Keratinocyte (primary cell): ENCODE measurements around the gene GPS1. TPM values are rescaled to one million over a fixed set of nuclear protein-coding genes. Genes with fewer than 3 reads are reported as not detected.

ENCODE experiments used
- DNase-seq: peaks from one replicate; pipeline ENCODE4 v3.0.0-alpha.2; 2011; ENCODE audit warnings: low read depth, missing footprints, low spot score
- FAIRE-seq: peaks from 2 replicates; lab custom pipeline; 2011; peaks lifted over from hg19 to GRCh38; lab: Jason Lieb, UNC
- H2AFZ ChIP-seq: 2 replicates; pipeline ENCODE4 v1.6.0; 2012; ENCODE audit warnings: low read length, control low read depth, inconsistent platforms; ENCODE audit not compliant: control insufficient read depth
- H3K27ac ChIP-seq: 2 replicates; pipeline ENCODE4 v1.5.1; 2011; ENCODE audit warnings: low read length; ENCODE audit not compliant: control insufficient read depth, insufficient read depth
- H3K27me3 ChIP-seq: 3 replicates; pipeline ENCODE4 v1.6.0; 2011; ENCODE audit warnings: low read length; ENCODE audit not compliant: control insufficient read depth, insufficient read depth; ENCODE audit errors: extremely low read depth
- H3K36me3 ChIP-seq, 2 experiments: 2 replicates in 1 of 2; 3 replicates in 1 of 2; pipeline ENCODE4 v1.5.1; 2011; ENCODE audit warnings: low read length in 2 of 2, mild to moderate bottlenecking in 1 of 2; ENCODE audit not compliant: control insufficient read depth in 2 of 2, insufficient read depth in 2 of 2; ENCODE audit errors: extremely low read depth in 1 of 2
- H3K4me1 ChIP-seq: 3 replicates; pipeline ENCODE4 v1.5.1; 2011; ENCODE audit warnings: low read length; ENCODE audit not compliant: control insufficient read depth, insufficient read depth; ENCODE audit errors: extremely low read depth
- H3K4me2 ChIP-seq: 3 replicates; pipeline ENCODE4 v1.6.0; 2011; ENCODE audit warnings: low read depth, low read length; ENCODE audit not compliant: control insufficient read depth, insufficient read depth; ENCODE audit errors: extremely low read depth
- H3K4me3 ChIP-seq, 3 experiments: fragments of 200-600 bp in 1 of 3; sonication (generic) in 1 of 3; 2 replicates in 2 of 3; 3 replicates in 1 of 3; pipeline ENCODE4 v1.5.1; 2011 to 2016; ENCODE audit warnings: low read length in 3 of 3, mild to moderate bottlenecking in 3 of 3, control low read depth in 2 of 3, inconsistent platforms in 1 of 3, low read depth in 1 of 3, mixed read lengths in 1 of 3, mixed run types in 1 of 3, moderate library complexity in 1 of 3; ENCODE audit not compliant: control insufficient read depth in 2 of 3, insufficient read depth in 2 of 3; ENCODE audit errors: extremely low read depth in 1 of 3
- H3K79me2 ChIP-seq: 2 replicates; pipeline ENCODE4 v1.6.0; 2012; ENCODE audit warnings: low read length; ENCODE audit not compliant: control insufficient read depth, insufficient read depth
- H3K9ac ChIP-seq: 3 replicates; pipeline ENCODE4 v1.6.0; 2011; ENCODE audit warnings: low read length; ENCODE audit not compliant: control insufficient read depth, insufficient read depth; ENCODE audit errors: extremely low read depth
- H3K9me1 ChIP-seq: 3 replicates; pipeline ENCODE4 v1.6.0; 2011; ENCODE audit warnings: low read length; ENCODE audit not compliant: control insufficient read depth, insufficient read depth; ENCODE audit errors: extremely low read depth
- H3K9me3 ChIP-seq: 2 replicates; pipeline ENCODE4 v1.5.1; 2012; ENCODE audit warnings: low read depth, low read length; ENCODE audit not compliant: control insufficient read depth
- H4K20me1 ChIP-seq: 3 replicates; pipeline ENCODE4 v1.6.0; 2011; ENCODE audit warnings: low read length; ENCODE audit not compliant: control insufficient read depth, insufficient read depth; ENCODE audit errors: extremely low read depth
- EZH2 ChIP-seq: IDR thresholded peaks from one replicate; pipeline ENCODE4 v1.6.1; 2012; ENCODE audit warnings: inconsistent platforms, mild to moderate bottlenecking, low read length, moderate library complexity
- dilution Hi-C: fragments of 300-500 bp; cut with MboI; formaldehyde crosslinking; loops from one replicate; pipeline ENCODE4 v1.7.0; 2020; ENCODE audit warnings: low sequenced_read_pairs; ENCODE audit not compliant: extremely low pct_ligation_motif_present
- polyA plus RNA-seq, 5 experiments: library from polyadenylated mRNA; depleted of rRNA in 3 of 5; stranded (reverse) in 3 of 5; stranded (forward) in 1 of 5; unstranded in 1 of 5; fragments of >200 nt; gene quantifications; 1 replicate in 1 of 5; 2 replicates in 3 of 5; 3 replicates in 1 of 5; pipeline versions ENCODE4 v1.2.1 to v1.2.3, GENCODE V29; 2011 to 2012; ENCODE audit warnings: missing spikeins in 2 of 5, low read depth in 1 of 5, low replicate concordance in 1 of 5
- TF ChIP-seq, protein P1 (sequence below), 3 experiments: IDR thresholded peaks in 1 of 3; conservative IDR thresholded peaks in 1 of 3; optimal IDR thresholded peaks in 1 of 3; 2 replicates in 2 of 3; 3 replicates in 1 of 3; pipeline versions ENCODE3 to v1.5.1; 2011; ENCODE audit warnings: low read length in 3 of 3, mild to moderate bottlenecking in 3 of 3, moderate library complexity in 2 of 3, control low read depth in 1 of 3, inconsistent platforms in 1 of 3; ENCODE audit not compliant: insufficient read depth in 2 of 3; ENCODE audit errors: extremely low read depth in 1 of 3

The GPS1 gene
- polyA plus RNA-seq, 1 donor (not counting 4 experiments of a cell fraction or from before 2014, with no cell fraction given) = 60.4 TPM

DNA sequence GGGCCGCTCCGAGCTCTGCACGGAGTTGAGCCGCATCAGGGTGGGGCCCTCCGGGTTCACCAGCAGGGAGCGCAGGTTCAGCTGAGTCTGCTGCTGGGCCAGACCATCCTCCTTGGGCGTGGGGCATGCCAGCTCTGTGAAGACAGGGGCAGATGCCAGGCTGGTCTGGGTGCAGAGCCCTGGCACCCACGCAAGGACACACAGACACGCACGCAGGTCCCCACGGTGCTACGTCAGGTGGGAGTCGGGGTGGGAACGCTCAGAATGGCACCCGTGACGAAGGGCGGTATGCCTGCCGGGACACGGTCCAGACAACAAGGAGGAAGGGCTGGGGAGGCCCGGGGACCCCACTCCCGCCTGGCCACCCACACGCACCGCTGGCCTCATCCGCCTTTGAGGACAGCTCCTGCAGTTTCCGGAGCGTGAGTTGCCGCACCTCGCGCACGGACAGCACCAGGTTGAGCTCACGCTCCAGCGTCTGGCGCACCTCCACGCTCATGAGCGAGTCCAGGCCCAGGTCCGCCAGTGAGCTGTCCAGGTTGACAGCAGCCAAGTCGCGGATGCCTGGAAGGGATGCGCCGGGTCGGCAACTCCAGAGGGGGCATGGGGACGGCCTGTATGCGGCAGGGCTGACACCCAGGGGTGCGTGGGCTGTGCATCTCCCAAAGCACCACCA lies 29.2 kb downstream of the GPS1 start:
- Histone ChIP-seq H3K27ac (no peak overlapping the region), H4K20me1 (peaks cover 24% of the 10 kb centered on the region), H2AFZ (no peak overlapping the region), H3K9me1 (no peaks in the 10 kb centered on the region), H3K9ac (no peak overlapping the region), H3K4me2 (no peak overlapping the region), H3K27me3 (no peaks in the 10 kb centered on the region), H3K4me1 (no peaks in the 10 kb centered on the region), H3K79me2 (peaks cover 4% of the 10 kb centered on the region), H3K36me3 (peaks cover 54% of the 10 kb centered on the region in 2 experiments), H3K9me3 (no peaks in the 10 kb centered on the region), H3K4me3 (no peak overlapping the region)
- no peak for TF ChIP-seq EZH2
- TF ChIP-seq, protein P1, sequence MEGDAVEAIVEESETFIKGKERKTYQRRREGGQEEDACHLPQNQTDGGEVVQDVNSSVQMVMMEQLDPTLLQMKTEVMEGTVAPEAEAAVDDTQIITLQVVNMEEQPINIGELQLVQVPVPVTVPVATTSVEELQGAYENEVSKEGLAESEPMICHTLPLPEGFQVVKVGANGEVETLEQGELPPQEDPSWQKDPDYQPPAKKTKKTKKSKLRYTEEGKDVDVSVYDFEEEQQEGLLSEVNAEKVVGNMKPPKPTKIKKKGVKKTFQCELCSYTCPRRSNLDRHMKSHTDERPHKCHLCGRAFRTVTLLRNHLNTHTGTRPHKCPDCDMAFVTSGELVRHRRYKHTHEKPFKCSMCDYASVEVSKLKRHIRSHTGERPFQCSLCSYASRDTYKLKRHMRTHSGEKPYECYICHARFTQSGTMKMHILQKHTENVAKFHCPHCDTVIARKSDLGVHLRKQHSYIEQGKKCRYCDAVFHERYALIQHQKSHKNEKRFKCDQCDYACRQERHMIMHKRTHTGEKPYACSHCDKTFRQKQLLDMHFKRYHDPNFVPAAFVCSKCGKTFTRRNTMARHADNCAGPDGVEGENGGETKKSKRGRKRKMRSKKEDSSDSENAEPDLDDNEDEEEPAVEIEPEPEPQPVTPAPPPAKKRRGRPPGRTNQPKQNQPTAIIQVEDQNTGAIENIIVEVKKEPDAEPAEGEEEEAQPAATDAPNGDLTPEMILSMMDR (optimal IDR thresholded peaks at IDR 0.05 in 1 of 3, IDR thresholded peaks at IDR 0.05 in 1 of 3, conservative IDR thresholded peaks at IDR 0.05 in 1 of 3; ENCODE audit: extremely low read depth in 1 of 3, insufficient read depth in 2 of 3, low read length in 3 of 3) = no peak
- no peak for DNase-seq
- FAIRE-seq = no peak
- dilution Hi-C loops = no loop called here

DNA sequence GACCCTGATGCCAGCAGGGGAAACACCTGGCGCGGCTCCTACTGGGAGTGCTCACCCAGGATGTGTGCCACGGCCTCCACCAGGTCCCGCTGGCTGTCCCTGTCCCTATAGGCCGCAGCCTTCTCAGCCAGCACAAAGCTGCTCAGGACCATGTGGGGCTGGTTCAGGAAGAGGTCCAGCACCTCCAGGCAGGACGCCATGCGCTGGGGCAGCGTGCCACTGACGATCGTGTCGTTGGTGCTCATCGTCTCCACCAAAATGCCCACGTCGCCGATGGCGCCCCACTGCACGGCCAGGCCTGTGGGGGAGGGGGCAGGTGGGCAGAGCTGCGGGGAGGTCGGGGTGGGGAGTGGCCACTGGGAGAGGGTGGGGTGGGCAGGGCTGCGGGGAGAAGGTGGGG lies 29.8 kb downstream of the GPS1 start:
- Histone ChIP-seq H2AFZ (no peak overlapping the region), H3K4me3 (no peak overlapping the region), H3K9me1 (no peaks in the 10 kb centered on the region), H3K9ac (no peak overlapping the region), H3K4me2 (no peak overlapping the region), H3K4me1 (no peaks in the 10 kb centered on the region), H3K9me3 (no peaks in the 10 kb centered on the region), H3K27me3 (no peaks in the 10 kb centered on the region), H3K36me3 (peaks cover 59 to 60% of the 10 kb centered on the region in 2 experiments), H4K20me1 (peaks cover 24% of the 10 kb centered on the region), H3K79me2 (peaks cover 10% of the 10 kb centered on the region), H3K27ac (no peak overlapping the region)
- FAIRE-seq (no peak), DNase-seq (no peak)
- TF ChIP-seq, protein P1 (optimal IDR thresholded peaks at IDR 0.05 in 1 of 3, IDR thresholded peaks at IDR 0.05 in 1 of 3, conservative IDR thresholded peaks at IDR 0.05 in 1 of 3; ENCODE audit: extremely low read depth in 1 of 3, insufficient read depth in 2 of 3, low read length in 3 of 3) = no peak
- TF ChIP-seq EZH2 = no peak
- dilution Hi-C loops = no loop called here
